NB4 (cell line): ENCODE measurements around the gene GGCX.

Experiments
- MYC ChIP-seq: IDR thresholded peaks from 2 replicates; pipeline ENCODE4 v1.6.1; 2011; ENCODE audit warnings: low read depth, low read length
- POLR2A ChIP-seq: IDR thresholded peaks from 2 replicates; pipeline ENCODE4 v1.6.1; 2011; ENCODE audit warnings: mild to moderate bottlenecking; ENCODE audit not compliant: insufficient read length; ENCODE audit errors: extremely low read depth
- TF ChIP-seq, protein P1 (sequence below): IDR thresholded peaks from one replicate; pipeline ENCODE4 v1.5.1; 2012; ENCODE audit warnings: low read depth, low read length
- TF ChIP-seq, protein P2 (sequence below): IDR thresholded peaks from 2 replicates; pipeline ENCODE4 v1.6.1; 2011; ENCODE audit warnings: low read depth, low read length

DNA sequence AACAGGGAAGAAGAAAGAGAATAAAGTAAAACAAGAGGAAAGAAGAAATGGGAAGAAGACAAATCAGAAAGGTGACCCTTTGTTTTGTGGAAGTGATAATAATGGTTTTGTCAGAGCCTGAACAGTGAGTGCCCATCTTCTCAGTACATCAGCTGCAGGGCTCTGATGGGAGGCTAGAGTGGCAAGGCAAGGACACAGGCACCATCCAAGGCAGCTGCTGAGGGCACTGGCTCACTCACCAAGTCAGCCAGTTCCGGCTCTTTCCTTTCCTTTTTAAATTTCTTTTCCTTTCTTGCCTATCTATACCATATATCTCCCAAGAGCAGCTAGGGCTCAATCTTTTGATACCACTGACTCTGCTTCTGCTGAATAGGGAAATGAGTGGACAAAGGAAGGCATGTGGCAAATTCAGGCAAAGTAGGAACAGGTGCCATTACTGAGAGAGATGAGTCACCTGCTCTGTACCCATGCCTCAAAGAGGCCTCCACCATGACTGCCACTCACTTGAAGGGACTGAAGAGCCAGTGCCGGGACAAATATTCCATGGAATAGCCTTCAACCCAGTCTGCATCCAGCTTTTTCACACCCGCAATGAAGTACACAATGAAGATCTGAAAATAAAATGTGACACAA is 6.2 kb downstream of the GGCX start:
- TF ChIP-seq, protein P1, sequence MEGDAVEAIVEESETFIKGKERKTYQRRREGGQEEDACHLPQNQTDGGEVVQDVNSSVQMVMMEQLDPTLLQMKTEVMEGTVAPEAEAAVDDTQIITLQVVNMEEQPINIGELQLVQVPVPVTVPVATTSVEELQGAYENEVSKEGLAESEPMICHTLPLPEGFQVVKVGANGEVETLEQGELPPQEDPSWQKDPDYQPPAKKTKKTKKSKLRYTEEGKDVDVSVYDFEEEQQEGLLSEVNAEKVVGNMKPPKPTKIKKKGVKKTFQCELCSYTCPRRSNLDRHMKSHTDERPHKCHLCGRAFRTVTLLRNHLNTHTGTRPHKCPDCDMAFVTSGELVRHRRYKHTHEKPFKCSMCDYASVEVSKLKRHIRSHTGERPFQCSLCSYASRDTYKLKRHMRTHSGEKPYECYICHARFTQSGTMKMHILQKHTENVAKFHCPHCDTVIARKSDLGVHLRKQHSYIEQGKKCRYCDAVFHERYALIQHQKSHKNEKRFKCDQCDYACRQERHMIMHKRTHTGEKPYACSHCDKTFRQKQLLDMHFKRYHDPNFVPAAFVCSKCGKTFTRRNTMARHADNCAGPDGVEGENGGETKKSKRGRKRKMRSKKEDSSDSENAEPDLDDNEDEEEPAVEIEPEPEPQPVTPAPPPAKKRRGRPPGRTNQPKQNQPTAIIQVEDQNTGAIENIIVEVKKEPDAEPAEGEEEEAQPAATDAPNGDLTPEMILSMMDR = no peak
- TF ChIP-seq, protein P2, sequence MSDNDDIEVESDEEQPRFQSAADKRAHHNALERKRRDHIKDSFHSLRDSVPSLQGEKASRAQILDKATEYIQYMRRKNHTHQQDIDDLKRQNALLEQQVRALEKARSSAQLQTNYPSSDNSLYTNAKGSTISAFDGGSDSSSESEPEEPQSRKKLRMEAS = no peak
- TF ChIP-seq POLR2A (no peak), MYC (no peak)
